ENCODE results near the gene ZFAND2A. TPM values are rescaled to one million over a fixed set of nuclear protein-coding genes. Genes with fewer than 3 reads are reported as not detected.
A peak's percentile ranks its signal among the peaks of the same experiment; 100 is the strongest.
"Not testable (repeated sequence)": the region's sequence is repeated elsewhere in the genome, so short reads cannot be mapped to it uniquely, and the experiment has no call there.

Gene ZFAND2A
- total RNA-seq, 2 experiments from 2014 or later, result 22.0 to 23.6 TPM

DNA sequence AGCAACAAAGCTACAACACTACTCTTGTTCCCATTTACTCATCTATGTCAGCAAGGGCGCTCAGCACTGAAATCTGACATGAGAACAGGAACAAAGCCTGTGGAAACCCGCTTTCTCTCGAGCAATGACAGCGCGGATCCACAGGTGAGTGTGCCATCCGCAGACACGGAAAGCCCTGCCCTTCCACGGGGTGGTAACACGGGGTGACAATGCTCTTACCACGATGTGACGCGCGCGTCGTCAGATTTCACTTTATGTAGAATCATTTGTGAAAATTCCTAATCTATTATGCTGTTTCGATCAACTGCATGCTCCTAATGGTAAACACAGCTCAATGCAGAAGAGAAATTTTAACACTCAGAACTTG lies 34.4 kb downstream of the ZFAND2A start:
- no peaks in the 10 kb centered on the region for H3K36me3 Mint-ChIP-seq

DNA sequence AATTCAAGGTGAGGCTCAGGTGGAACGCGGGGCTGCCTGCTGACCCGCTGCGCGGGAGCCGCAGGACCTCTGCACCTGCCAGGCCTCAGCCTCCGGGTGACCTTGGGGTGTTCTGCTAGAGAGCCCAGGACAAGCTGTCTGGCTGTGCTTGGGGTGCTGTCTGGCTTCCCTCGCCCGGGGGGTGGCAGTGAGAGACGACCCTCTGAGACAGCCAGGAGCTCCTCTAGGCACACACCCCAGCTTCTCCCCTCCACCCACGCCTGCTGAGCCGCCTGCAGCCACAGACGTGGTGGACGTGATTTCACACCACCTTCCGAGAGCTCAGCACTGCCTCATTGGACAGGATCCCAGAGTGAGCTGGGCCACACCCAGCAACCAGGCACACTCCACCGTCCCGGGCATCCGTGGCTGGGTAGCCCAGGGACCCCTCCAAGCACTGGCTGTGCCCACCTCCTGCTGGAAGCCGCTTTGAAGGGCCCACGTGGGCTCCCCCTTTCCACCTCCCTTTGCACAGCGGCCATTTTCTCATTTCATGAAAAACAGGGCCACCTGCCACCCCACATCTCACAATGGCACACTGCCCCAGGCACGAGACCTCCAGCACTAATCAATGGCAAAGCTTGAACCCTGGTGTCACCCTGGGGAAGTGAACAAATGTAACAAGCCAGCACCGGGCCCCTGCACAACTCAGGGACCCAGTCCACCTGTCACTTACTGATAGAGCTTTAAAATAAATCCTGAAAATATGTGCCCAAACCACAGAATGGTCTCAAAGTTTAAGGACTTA lies 35.0 kb downstream of the ZFAND2A start:
- Mint-ChIP-seq H3K27me3 (no peaks in the 10 kb centered on the region), H3K27ac (no peak overlapping the region), H3K4me1 (no peaks in the 10 kb centered on the region), H3K9me3 (no peaks in the 10 kb centered on the region), H3K36me3 (no peaks in the 10 kb centered on the region), H3K4me3 (no peak overlapping the region)
- DNase-seq, result no peak

More for the DNA sequence above, 34.4 kb downstream of the ZFAND2A start:
- Mint-ChIP-seq H3K9me3 (no peaks in the 10 kb centered on the region), H3K4me1 (no peaks in the 10 kb centered on the region), H3K4me3 (no peak overlapping the region), H3K27me3 (no peaks in the 10 kb centered on the region), H3K27ac (no peak overlapping the region)
- no peak for DNase-seq

DNA sequence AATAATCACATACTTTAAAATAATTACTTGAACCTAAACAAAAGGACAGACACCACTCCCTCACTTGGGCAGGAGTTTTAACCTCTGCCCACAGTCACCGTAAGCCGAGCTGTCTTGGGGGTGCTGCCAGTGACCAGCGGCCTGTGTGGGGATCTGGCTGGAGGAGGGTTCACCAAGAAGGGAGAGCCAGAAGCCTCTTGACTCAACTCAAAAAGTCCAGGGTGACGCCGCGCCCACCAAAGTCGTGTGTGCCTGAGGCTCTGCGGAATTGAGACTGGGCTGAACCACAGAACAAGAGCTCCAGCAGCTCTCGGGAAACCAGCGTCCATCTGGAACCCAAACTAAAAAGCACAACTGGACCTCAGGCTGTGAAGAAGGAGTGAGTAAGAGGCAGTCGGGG lies 35.8 kb downstream of the ZFAND2A start:
- no peak overlapping the region for H3K27ac Mint-ChIP-seq
- H3K9me3 Mint-ChIP-seq, result no peaks in the 10 kb centered on the region
- no peaks in the 10 kb centered on the region for H3K27me3 Mint-ChIP-seq
- peaks cover 5% of the 10 kb centered on the region for H3K4me1 Mint-ChIP-seq
- no peak overlapping the region for H3K4me3 Mint-ChIP-seq
- H3K36me3 Mint-ChIP-seq, result no peaks in the 10 kb centered on the region
- no peak for DNase-seq

DNA sequence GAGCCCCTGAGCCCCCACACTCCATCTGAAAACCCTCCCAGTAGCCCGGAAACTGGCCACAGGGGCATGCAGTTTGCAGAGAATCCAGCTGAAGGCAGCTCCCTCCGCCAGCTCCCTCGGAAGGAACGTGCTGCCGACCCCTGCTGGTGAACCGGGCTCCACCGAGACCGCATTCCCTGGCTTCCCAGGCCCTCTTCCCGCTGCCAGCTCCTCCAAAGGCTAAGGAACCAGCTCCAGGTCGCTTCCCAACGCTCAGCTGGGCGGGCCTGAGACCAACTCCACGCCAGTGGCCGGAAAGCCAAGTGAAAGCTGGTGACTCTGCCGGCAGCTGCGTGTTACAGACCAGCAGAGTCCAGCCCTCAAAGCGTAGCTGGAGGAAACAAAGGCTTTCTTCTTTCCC lies 36.3 kb downstream of the ZFAND2A start:
- no peak overlapping the region for H3K4me3 Mint-ChIP-seq
- H3K27ac Mint-ChIP-seq, result no peak overlapping the region
- H3K36me3 Mint-ChIP-seq, result no peaks in the 10 kb centered on the region
- peaks cover 8% of the 10 kb centered on the region for H3K4me1 Mint-ChIP-seq
- H3K9me3 Mint-ChIP-seq, result no peaks in the 10 kb centered on the region
- no peak for DNase-seq
- H3K27me3 Mint-ChIP-seq, result no peaks in the 10 kb centered on the region

DNA sequence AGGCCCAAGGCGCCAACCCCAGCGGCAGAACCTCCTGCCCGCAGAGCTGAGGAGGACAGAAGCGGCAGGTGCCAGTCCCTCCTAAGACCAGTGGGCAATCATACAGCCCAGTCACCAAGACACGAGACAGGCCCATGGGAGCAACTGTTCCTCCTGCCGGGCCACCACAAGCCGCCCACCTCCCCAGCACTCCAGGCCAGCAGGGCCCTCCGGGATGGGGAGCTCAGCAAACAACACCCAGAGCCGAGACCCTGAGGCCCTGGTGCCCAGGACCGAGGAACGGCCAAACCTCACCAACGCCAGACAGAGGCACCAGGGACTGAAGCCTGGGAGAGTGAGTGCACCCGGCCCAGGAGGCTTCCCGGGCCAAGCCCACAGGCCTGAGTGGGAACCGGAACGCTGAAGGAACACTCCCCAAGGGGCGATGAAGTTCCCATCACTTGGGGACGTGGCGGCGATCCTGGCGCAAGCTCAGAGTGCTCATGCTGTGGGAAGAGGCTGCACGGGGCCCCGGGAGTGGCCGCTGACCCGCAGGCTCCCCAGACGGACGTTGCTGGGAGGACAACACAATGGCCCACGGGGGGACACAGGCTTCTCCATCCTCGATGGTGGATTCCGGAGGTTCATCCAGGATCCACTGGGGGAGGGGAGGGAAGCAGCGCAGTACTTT lies 37.0 kb downstream of the ZFAND2A start:
- H3K27ac Mint-ChIP-seq, result no peak overlapping the region
- no peak overlapping the region for H3K4me3 Mint-ChIP-seq
- DNase-seq, result no peak

DNA sequence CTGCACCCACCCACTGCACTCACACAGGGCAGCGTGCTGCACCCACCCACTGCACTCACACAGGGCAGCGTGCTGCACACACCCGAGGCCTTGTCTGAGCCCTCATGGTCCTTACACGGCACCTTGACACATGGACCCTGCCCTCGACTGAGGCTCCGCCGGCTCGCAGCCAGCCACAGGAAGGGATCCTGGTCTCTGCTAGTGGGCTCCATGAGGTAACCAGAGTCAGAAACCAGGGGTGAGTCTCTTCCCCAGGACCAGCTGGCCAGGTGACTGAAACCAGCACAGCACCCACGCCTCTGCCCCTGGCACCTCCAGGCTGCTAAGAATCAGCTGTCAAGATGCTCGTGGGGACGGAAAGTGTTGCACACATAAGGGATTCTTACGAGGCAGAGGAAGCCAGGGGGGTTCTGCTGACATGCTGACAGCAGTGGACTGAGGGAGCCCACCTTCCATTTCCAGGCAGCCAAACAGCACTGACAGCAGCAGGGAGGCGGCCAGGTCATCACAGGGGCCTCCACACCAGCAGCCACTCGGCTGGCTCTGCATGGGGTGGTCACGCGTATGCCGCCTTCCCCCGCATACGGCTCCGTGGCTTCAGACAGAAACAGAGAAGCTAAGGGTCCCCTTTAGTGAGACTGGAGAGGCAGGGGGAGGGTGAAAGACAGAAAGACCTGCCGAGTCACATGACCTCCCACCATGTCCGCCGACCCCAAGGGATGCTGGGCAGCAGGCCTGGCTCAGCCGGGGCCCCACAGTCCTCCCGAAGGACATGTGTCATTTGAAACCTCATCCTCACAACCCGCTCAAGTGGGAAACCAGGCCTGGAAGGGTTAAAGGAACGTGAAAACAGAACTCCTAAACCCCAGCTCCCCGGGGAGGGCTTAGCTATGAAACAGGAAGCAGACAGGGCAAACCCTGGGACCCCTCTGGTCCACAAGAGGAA lies 37.8 kb downstream of the ZFAND2A start:
- Mint-ChIP-seq H3K4me1 (peaks cover 15% of the 10 kb centered on the region), H3K27me3 (no peaks in the 10 kb centered on the region), H3K36me3 (peaks cover 10% of the 10 kb centered on the region), H3K9me3 (peaks cover 6% of the 10 kb centered on the region), H3K4me3 (no peak overlapping the region), H3K27ac (no peak overlapping the region)
- DNase-seq, result no peak

More for the DNA sequence above, 37.0 kb downstream of the ZFAND2A start:
- Mint-ChIP-seq H3K27me3 (no peaks in the 10 kb centered on the region), H3K9me3 (no peaks in the 10 kb centered on the region), H3K4me1 (peaks cover 13% of the 10 kb centered on the region), H3K36me3 (peaks cover 2% of the 10 kb centered on the region)

DNA sequence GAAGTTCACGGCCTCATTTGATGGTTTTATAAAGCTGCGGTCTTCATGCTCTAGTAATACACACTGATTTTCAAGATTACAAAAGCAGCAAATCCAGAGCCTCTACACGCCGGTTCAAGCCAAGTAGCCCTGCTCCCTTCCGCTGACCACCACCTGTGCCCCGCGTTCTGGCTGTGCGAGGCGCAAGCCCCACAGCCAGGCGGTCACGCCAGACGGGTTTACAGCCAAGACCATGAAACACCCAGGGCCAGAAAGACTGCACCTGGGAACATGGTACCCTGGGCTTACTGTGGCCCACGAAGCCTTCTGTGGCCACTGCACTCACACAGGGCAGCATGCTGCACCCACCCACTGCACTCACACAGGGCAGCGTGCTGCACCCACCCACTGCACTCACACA lies 38.5 kb downstream of the ZFAND2A start:
- H3K27ac Mint-ChIP-seq, result no peak overlapping the region
- no peak overlapping the region for H3K4me3 Mint-ChIP-seq
- peaks cover 11% of the 10 kb centered on the region for H3K36me3 Mint-ChIP-seq
- H3K27me3 Mint-ChIP-seq, result no peaks in the 10 kb centered on the region
- peaks cover 15% of the 10 kb centered on the region for H3K4me1 Mint-ChIP-seq
- H3K9me3 Mint-ChIP-seq, result peaks cover 6% of the 10 kb centered on the region
- DNase-seq, result no peak

DNA sequence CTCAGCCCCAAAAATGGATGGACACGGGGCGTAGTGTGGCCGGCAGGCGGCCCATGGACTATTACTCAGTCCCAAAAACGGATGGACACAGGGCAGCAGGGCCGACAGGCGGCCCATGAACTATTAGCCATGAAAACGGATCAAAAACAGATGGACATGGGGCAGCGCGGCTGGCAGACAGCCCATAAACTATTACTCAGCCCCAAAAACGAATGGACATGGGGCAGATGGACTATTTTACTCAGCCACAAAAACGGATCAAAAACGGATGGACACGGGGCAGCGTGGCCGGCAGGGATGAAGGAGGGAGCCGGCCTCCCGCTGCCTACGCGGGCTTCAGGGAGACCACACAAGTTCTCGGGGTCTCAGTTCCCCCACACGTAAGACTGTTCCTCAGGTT lies 39.2 kb downstream of the ZFAND2A start:
- no peak for DNase-seq
- Mint-ChIP-seq H3K27me3 (no peaks in the 10 kb centered on the region), H3K9me3 (peaks cover 10% of the 10 kb centered on the region), H3K36me3 (peaks cover 16% of the 10 kb centered on the region), H3K4me1 (peaks cover 15% of the 10 kb centered on the region), H3K4me3 (no peak overlapping the region), H3K27ac (no peak overlapping the region)

DNA sequence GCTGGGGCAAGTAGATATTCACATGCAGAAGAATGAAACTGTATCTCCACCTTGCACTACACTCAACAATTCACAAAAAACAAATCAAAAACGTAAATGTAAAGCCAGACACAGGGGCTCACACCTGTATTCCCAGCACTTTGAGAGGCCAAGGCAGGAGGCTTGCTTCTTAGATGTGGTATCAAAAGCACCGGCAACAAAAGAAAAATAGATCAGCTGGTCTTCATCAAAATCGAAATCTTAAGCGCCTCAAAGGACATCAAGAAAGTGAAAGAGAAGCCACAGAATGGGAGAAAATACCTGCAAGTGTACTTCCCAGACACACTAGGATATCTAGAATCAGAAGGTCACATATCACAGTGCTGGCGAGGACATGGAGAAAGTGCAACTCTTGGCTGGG lies 40.8 kb downstream of the ZFAND2A start:
- peaks cover 15% of the 10 kb centered on the region for H3K4me1 Mint-ChIP-seq
- H3K36me3 Mint-ChIP-seq, result peaks cover 19% of the 10 kb centered on the region
- no peak for DNase-seq
- H3K9me3 Mint-ChIP-seq, result peaks cover 11% of the 10 kb centered on the region
- H3K27ac Mint-ChIP-seq, result peak overlapping the region; percentile 5
- H3K27me3 Mint-ChIP-seq, result no peaks in the 10 kb centered on the region
- no peak overlapping the region for H3K4me3 Mint-ChIP-seq

DNA sequence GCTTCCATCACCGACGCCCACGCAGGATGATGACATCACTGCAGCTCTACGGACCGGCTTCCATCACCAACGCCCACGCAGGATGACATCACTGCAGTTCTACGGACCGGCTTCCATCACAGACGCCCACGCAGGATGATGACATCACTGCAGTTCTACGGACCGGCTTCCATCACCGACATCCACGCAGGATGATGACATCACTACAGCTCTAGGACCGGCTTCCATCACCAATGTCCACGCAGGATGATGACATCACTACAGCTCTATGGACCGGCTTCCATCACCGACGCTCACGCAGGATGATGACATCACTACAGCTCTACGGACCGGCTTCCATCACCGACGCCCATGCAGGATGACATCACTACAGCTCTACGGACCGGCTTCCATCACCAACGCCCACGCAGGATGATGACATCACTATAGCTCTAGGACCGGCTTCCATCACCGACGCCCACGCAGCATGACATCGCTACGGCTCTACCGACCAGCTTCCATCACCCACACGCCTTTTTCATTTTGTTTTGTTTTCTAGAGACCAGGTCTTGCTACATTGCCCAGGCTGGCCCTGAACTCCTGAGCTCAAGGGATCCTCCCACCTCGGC lies 42.6 kb downstream of the ZFAND2A start:
- DNase-seq, result no peak
- Mint-ChIP-seq H3K27ac (peak overlapping the region; percentile 67), H3K36me3 (peaks cover 19% of the 10 kb centered on the region), H3K4me1 (peaks cover 15% of the 10 kb centered on the region), H3K27me3 (no peaks in the 10 kb centered on the region), H3K4me3 (no peak overlapping the region), H3K9me3 (peaks cover 11% of the 10 kb centered on the region)

DNA sequence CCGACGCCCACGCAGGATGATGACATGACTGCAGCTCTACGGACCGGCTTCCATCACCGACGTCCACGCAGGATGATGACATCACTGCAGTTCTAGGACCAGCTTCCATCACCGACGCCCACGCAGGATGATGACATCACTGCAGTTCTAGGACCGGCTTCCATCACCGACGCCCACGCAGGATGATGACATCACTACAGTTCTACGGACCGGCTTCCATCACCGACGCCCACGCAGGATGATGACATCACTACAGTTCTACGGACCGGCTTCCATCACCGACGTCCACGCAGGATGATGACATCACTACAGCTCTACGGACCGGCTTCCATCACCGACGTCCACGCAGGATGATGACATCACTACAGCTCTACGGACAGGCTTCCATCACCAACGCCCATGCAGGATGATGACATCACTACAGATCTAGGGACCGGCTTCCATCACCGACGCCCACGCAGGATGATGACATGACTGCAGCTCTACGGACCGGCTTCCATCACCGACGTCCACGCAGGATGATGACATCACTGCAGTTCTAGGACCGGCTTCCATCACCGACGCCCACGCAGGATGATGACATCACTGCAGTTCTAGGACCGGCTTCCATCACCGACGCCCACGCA lies 43.5 kb downstream of the ZFAND2A start:
- not testable (repeated sequence) for H3K27ac Mint-ChIP-seq, H3K27me3 Mint-ChIP-seq, H3K4me3 Mint-ChIP-seq, DNase-seq
- peaks cover 19% of the 10 kb centered on the region for H3K36me3 Mint-ChIP-seq
- H3K4me1 Mint-ChIP-seq, result peaks cover 15% of the 10 kb centered on the region
- H3K9me3 Mint-ChIP-seq, result peaks cover 11% of the 10 kb centered on the region

DNA sequence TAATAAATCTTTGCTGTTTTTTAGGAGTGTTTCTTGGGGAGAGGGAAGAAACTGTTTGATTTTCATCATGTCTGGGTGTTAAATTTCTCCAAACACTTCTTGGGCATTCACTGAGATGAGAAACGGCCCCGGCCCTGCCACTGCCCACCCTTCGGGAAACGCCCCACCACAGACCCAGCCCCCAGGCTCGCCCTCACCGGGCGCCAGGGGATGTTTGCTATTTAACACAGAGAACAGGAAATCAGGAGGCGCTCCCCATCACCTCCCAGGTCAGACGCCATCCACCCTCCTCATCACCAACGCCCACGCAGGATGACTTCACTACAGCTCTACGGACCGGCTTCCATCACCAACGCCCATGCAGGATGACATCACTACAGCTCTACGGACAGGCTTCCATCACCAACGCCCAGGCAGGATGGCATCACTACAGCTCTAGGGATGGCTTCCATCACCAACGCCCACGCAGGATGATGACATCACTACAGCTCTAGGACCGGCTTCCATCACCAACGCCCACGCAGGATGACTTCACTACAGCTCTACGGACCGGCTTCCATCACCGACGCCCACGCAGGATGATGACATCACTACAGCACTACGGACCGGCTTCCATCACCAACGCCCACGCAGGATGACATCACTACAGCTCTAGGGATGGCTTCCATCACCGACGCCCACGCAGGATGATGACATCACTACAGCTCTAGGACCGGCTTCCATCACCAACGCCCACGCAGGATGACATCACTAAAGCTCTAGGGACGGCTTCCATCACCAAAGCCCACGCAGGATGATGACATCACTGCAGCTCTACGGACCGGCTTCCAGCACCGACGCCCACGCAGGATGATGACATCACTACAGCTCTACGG lies 44.6 kb downstream of the ZFAND2A start:
- peak overlapping the region; percentile 50 for H3K27ac Mint-ChIP-seq
- H3K4me3 Mint-ChIP-seq, H3K27me3 Mint-ChIP-seq: not testable (repeated sequence)
- peaks cover 19% of the 10 kb centered on the region for H3K36me3 Mint-ChIP-seq
- H3K9me3 Mint-ChIP-seq, result peaks cover 11% of the 10 kb centered on the region
- DNase-seq, result peak; percentile 29
- peaks cover 15% of the 10 kb centered on the region for H3K4me1 Mint-ChIP-seq

DNA sequence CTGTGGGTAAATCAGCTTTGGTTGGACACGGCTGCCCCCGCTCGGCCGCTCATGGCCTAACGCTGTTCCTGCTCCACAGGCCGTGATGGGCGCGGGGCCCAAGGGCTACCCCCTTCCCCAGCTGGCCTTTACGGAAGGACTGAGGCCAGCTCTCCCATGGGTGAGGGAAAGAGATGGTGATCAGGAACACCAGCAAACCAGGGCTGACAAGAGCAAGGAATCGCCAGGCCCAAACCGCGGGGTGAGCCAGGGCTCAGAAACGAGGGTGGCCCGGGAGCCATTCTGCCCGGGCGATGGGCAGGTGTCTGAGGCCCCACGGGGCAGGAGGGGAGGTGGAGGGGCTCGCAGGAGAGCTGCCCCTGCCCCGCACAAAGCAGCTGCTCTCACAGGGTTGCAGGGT lies 45.5 kb downstream of the ZFAND2A start:
- no peak for DNase-seq
- Mint-ChIP-seq H3K27me3 (no peaks in the 10 kb centered on the region), H3K27ac (no peak overlapping the region), H3K36me3 (peaks cover 19% of the 10 kb centered on the region), H3K4me3 (no peak overlapping the region), H3K4me1 (peaks cover 13% of the 10 kb centered on the region), H3K9me3 (peaks cover 11% of the 10 kb centered on the region)

DNA sequence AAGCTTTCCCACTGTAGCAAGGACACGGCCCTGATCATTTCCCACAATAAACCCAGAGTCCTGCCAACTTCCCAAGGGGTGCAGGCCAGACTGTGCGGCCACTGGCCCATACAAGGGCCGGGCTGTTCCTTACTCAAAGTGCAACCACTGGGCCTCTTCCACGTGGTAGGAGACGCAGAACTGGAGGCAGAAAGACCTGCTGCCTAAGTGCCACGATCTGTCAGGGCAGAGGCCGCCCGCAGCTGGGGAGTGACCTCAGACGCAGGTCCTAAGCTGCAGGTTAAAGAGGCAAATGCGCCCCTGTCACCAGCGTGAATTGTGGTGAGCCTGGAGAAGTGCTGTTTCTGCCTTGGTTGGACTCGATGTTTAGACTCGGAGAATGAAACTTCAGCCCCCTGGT lies 45.9 kb downstream of the ZFAND2A start:
- Mint-ChIP-seq H3K4me1 (peaks cover 9% of the 10 kb centered on the region), H3K27me3 (no peaks in the 10 kb centered on the region)

More for the DNA sequence above, 45.9 kb downstream of the ZFAND2A start:
- H3K4me3 Mint-ChIP-seq, result no peak overlapping the region
- peaks cover 19% of the 10 kb centered on the region for H3K36me3 Mint-ChIP-seq
- DNase-seq, result no peak
- peaks cover 11% of the 10 kb centered on the region for H3K9me3 Mint-ChIP-seq
- H3K27ac Mint-ChIP-seq, result no peak overlapping the region

Measured in activated naive CD8-positive, alpha-beta T cell treated with anti-CD3 and anti-CD28 coated beads for 36 hours (primary cell).